AG04450 (cell line): Measurements from ENCODE around the gene RADIL. TPM values are rescaled to one million over a fixed set of nuclear protein-coding genes. Genes with fewer than 3 reads are reported as not detected.

ENCODE experiments used
- CTCF ChIA-PET: fragments of 300-600, 350-600 bp; formaldehyde crosslinking; extraction: SDS; loops from one replicate; lab custom pipeline; 2022; ENCODE audit warnings: antibody characterized with exemption, inconsistent platforms; lab: Charles Lee
- POLR2A ChIA-PET: fragments of 350-600 bp; formaldehyde crosslinking; extraction: SDS; loops from one replicate; lab custom pipeline; 2021; ENCODE audit warnings: antibody characterized with exemption, inconsistent platforms; lab: Yijun Ruan, JAX
- DNase-seq: peaks from one replicate; pipeline ENCODE4 v3.0.0-alpha.2; 2011; ENCODE audit warnings: low read depth, low spot score
- H3K27ac ChIP-seq: one replicate; pipeline ENCODE4 v1.5.1; 2012; ENCODE audit warnings: low read depth, low read length, control low read depth
- H3K27me3 ChIP-seq: one replicate; pipeline ENCODE4 v1.6.0; 2012; ENCODE audit warnings: low read length; ENCODE audit not compliant: control insufficient read depth, insufficient read depth
- H3K4me3 ChIP-seq: 2 replicates; pipeline ENCODE4 v1.5.1; 2011; ENCODE audit warnings: mild to moderate bottlenecking, low read depth, low read length, control low read depth
- H3K9me3 ChIP-seq: 2 replicates; pipeline ENCODE4 v1.5.1; 2012; ENCODE audit warnings: low read length; ENCODE audit not compliant: control insufficient read depth, insufficient read depth
- CTCF ChIP-seq: IDR thresholded peaks from 2 replicates; pipeline ENCODE4 v1.5.1; 2011; ENCODE audit warnings: low read depth, low read length, control low read depth, inconsistent platforms
- polyA plus RNA-seq: library from polyadenylated mRNA; depleted of rRNA; stranded (reverse); fragments of >200 nt; gene quantifications from 2 replicates; pipeline ENCODE4 v1.2.3, GENCODE V29; 2011

The RADIL gene
- polyA plus RNA-seq, 1 experiment = 0.07 TPM

DNA sequence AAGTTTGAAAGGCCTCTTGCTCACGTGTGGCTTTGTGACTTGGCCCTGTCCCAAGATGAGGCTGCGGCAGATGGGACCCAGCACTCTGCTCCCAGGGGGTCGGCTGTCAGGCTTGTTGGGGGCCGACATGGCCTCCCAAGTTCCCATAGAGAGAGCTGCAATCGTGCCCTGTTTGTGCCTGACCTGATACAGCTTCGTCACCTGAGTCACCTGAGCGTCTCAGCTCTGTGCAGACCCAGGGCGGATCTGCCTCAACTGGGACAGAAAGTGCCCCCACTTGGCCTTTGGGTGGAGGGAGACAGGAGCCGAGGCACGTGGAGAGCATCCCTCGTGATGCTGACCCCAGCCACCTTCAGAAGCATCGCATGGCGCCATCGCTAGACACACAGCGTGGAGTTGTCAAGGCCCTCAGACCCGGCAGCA lies 43.4 kb downstream of the RADIL start:
- no peak for TF ChIP-seq CTCF
- no peak for DNase-seq
- ChIA-PET POLR2A (no interaction called here), CTCF (interaction anchor here (1.4 to 1.5 kb wide), 2 partner anchors 9 to 10 kb away, joined by 3 to 4 read pairs; no protein-coding TSS in a partner anchor)
- Histone ChIP-seq H3K9me3 (peaks cover 5% of the 10 kb centered on the region; the same call in 1 of the 2 replicates), H3K4me3 (no peak overlapping the region), H3K27me3 (peaks cover 6% of the 10 kb centered on the region), H3K27ac (no peak overlapping the region)

DNA sequence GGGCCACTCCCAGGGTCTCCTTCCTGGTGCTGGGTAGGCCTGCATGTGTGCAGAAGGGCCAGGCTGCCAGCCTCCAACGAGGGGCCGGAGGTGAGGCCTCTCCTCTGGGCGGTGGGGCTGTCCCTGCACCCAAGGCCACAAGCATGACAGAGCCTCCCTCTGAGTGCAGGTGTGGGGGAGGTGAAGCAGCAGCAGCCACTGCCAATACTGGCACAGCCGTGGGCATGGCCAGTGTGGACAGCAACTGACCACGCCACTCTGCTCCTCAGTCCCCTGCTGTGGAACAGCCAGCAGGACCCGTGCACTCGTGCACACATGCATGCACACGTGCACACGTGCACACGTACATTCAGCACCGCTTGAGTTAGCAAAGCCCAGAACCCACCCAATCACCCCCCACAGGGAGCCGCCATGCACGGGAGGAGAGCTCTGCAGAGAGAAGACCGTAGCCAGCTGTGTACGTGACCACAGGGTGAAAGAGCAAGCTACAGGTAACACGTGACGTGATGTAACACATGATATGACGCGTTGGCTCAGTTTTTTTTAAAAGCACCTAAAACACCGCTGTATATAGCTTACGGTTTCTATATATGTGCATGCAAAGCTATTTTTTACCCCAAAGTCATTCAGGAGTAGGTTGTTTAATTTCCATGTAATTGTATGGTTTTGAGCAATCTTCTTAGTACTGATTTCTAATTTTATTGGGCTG lies 44.7 kb downstream of the RADIL start:
- DNase-seq = no peak
- POLR2A ChIA-PET = interaction anchor here (0.6 kb wide), 1 partner anchor 37 kb away, joined by 6 read pairs; no protein-coding TSS in a partner anchor
- peaks cover 4% of the 10 kb centered on the region for H3K27me3 ChIP-seq
- CTCF ChIA-PET = interaction anchor here (1.4 to 1.5 kb wide), 2 partner anchors 9 to 10 kb away, joined by 3 to 4 read pairs; no protein-coding TSS in a partner anchor
- TF ChIP-seq CTCF = no peak
- no peak overlapping the region for H3K4me3 ChIP-seq
- H3K27ac ChIP-seq = no peak overlapping the region
- peaks cover 5% of the 10 kb centered on the region; the same call in 1 of the 2 replicates for H3K9me3 ChIP-seq

- CTCF ChIA-PET = no interaction called here
- Histone ChIP-seq H3K27ac (no peak overlapping the region), H3K27me3 (peaks cover 6% of the 10 kb centered on the region), H3K4me3 (no peak overlapping the region), H3K9me3 (peaks cover 5% of the 10 kb centered on the region; the same call in 1 of the 2 replicates)
- POLR2A ChIA-PET = no interaction called here
- DNase-seq = no peak
- no peak for TF ChIP-seq CTCF
These were observed 45.5 kb downstream of the RADIL start for GRCh38 chr7:4837803-4838625.

- Histone ChIP-seq H3K4me3 (no peak overlapping the region), H3K27ac (no peak overlapping the region), H3K9me3 (peaks cover 5% of the 10 kb centered on the region; the same call in 1 of the 2 replicates), H3K27me3 (peaks cover 6% of the 10 kb centered on the region)
- POLR2A ChIA-PET = no interaction called here
- CTCF ChIA-PET = no interaction called here
- DNase-seq = no peak
- TF ChIP-seq CTCF = no peak
These were observed 46.3 kb downstream of the RADIL start for GRCh38 chr7:4837041-4837802.
